HG03460 (cell line): ENCODE results near the gene FLRT3.

ENCODE experiments used
- ATAC-seq: cut with Tn5 transposase; IDR thresholded peaks from one replicate; pipeline ENCODE4 v1.9.1; 2021; ENCODE audit not compliant: unreplicated experiment

The FLRT3 gene

GRCh38 chr20:14337400-14338171 lies at the start of gene FLRT3:
Gene FLRT3, minus strand, starts transcription at chr20:14337612. Its CDS starts 10,106 bp downstream, at chr20:14327506.
- ATAC-seq: peak; percentile 95

- no peak for ATAC-seq
Measured at GRCh38 chr20:14386726-14387125, 49.3 kb upstream of the FLRT3 start.

- no peak for ATAC-seq
Measured at GRCh38 chr20:14385176-14385740, 47.8 kb upstream of the FLRT3 start.

- no peak for ATAC-seq
Measured at GRCh38 chr20:14384416-14385175, 47.2 kb upstream of the FLRT3 start.

- no peak for ATAC-seq
Measured at GRCh38 chr20:14383335-14383734, 45.9 kb upstream of the FLRT3 start.

- no peak for ATAC-seq
Measured at GRCh38 chr20:14378326-14378725, 40.9 kb upstream of the FLRT3 start.

GRCh38 chr20:14375416-14375985 lies 38.1 kb upstream of the FLRT3 start:
- ATAC-seq: no peak

GRCh38 chr20:14374196-14374595 lies 36.8 kb upstream of the FLRT3 start:
- ATAC-seq: no peak

GRCh38 chr20:14361509-14362345 lies 24.3 kb upstream of the FLRT3 start:
- no peak for ATAC-seq

GRCh38 chr20:14360416-14360815 lies 23.0 kb upstream of the FLRT3 start:
- no peak for ATAC-seq

- ATAC-seq: no peak
Measured at GRCh38 chr20:14355791-14356190, 18.4 kb upstream of the FLRT3 start.

GRCh38 chr20:14344746-14345145 lies 7.3 kb upstream of the FLRT3 start:
- no peak for ATAC-seq

- no peak for ATAC-seq
Measured at GRCh38 chr20:14343491-14344065, 6.2 kb upstream of the FLRT3 start.

GRCh38 chr20:14342918-14343317 lies 5.5 kb upstream of the FLRT3 start:
- no peak for ATAC-seq

GRCh38 chr20:14341801-14342200 lies 4.4 kb upstream of the FLRT3 start:
- ATAC-seq: no peak

- ATAC-seq: no peak
Measured at GRCh38 chr20:14336686-14337085, 726 bp downstream of the FLRT3 start.

- no peak for ATAC-seq
Measured at GRCh38 chr20:14335052-14335451, 2.4 kb downstream of the FLRT3 start.

GRCh38 chr20:14334306-14334930 lies 3.0 kb downstream of the FLRT3 start:
- ATAC-seq: no peak

- no peak for ATAC-seq
Measured at GRCh38 chr20:14333721-14334120, 3.7 kb downstream of the FLRT3 start.

- ATAC-seq: no peak
Measured at GRCh38 chr20:14332866-14333265, 4.5 kb downstream of the FLRT3 start.
